Mesothelial cell of epicardium (in vitro differentiated cells): ENCODE results near the gene WWOX. TPM values are rescaled to one million over a fixed set of nuclear protein-coding genes. Genes with fewer than 3 reads are reported as not detected.

Source experiments
- DNase-seq, 2 experiments: peaks; one replicate each; pipeline ENCODE4 v3.0.0; 2021; ENCODE audit warnings: low spot score in 2 of 2; ENCODE audit not compliant: unreplicated experiment in 2 of 2
- H3K27ac Mint-ChIP-seq: 2 replicates; pipeline ENCODE4 v1.8.0; 2021; ENCODE audit warnings: mixed read lengths
- H3K27me3 Mint-ChIP-seq: 2 replicates; pipeline ENCODE4 v1.8.0; 2021; ENCODE audit warnings: low read depth, mixed read lengths
- H3K36me3 Mint-ChIP-seq: 2 replicates; pipeline ENCODE4 v1.8.0; 2021; ENCODE audit warnings: mixed read lengths
- H3K4me1 Mint-ChIP-seq: 2 replicates; pipeline ENCODE4 v1.8.0; 2021; ENCODE audit warnings: mixed read lengths
- H3K4me3 Mint-ChIP-seq: 2 replicates; pipeline ENCODE4 v1.8.0; 2021; ENCODE audit warnings: mild to moderate bottlenecking, moderate library complexity, mixed read lengths
- H3K9me3 Mint-ChIP-seq: 2 replicates; pipeline ENCODE4 v1.8.0; 2021; ENCODE audit warnings: mixed read lengths
- total RNA-seq: library from RNA; stranded (reverse); gene quantifications from 3 replicates; pipeline ENCODE4 v1.2.1, GENCODE V29; 2021
- TF ChIP-seq, protein P1 (sequence below): fragments of 200-600 bp; sonication (generic); IDR thresholded peaks from one replicate; pipeline ENCODE4 v1.5.0; 2021; ENCODE audit warnings: antibody characterized with exemption; ENCODE audit not compliant: unreplicated experiment

WWOX gene
- total RNA-seq, 1 donor from 2014 or later: 29.7 TPM

DNA sequence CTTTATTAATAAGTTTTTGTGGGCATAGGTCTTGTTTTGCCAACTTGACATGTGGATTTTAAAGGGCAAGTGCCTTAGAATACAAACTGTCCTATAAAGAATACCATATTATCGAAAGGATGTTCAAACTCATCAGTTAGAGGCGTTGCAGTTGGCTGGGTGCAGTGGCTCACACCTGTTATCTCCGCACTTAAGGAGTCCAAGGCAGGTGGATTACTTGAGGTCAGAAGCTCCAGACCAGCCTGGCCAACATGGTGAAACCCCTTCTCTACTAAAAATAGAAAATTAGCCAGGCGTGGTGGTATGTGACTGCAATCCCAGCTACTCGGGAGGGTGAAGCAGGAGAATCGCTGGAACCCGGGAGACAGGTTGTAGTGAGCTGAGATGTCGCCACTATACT, 472.0 kb downstream of the WWOX start:
- Mint-ChIP-seq H3K36me3 (no peaks in the 10 kb centered on the region), H3K27me3 (no peaks in the 10 kb centered on the region), H3K9me3 (peaks cover 9% of the 10 kb centered on the region), H3K4me3 (no peak overlapping the region), H3K27ac (peak overlapping the region; percentile 57), H3K4me1 (peaks cover 16% of the 10 kb centered on the region)
- TF ChIP-seq, protein P1, sequence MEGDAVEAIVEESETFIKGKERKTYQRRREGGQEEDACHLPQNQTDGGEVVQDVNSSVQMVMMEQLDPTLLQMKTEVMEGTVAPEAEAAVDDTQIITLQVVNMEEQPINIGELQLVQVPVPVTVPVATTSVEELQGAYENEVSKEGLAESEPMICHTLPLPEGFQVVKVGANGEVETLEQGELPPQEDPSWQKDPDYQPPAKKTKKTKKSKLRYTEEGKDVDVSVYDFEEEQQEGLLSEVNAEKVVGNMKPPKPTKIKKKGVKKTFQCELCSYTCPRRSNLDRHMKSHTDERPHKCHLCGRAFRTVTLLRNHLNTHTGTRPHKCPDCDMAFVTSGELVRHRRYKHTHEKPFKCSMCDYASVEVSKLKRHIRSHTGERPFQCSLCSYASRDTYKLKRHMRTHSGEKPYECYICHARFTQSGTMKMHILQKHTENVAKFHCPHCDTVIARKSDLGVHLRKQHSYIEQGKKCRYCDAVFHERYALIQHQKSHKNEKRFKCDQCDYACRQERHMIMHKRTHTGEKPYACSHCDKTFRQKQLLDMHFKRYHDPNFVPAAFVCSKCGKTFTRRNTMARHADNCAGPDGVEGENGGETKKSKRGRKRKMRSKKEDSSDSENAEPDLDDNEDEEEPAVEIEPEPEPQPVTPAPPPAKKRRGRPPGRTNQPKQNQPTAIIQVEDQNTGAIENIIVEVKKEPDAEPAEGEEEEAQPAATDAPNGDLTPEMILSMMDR: no peak
- DNase-seq: no peak

DNA sequence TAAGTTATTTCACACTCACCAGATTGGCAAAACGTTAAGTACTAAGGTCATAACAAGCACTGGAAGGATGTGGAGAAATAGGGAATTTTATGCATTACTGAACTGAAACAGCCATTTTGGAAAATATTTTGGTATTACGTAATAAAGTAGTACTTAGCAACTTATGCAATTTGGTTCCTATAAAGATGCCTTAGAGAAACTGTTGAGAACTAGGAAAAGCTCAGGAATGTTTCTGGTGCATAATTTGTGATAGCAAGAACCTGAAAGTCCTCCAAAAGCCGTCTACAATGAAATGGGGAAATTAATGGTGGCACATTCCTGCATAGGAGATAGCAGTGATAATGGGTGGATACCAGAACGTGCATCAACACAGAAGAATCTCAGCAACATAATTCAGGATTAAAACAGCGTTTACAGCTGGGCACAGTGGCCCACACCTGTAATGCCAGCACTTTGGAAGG, 472.5 kb downstream of the WWOX start:
- no peak for DNase-seq
- Mint-ChIP-seq H3K4me1 (peaks cover 16% of the 10 kb centered on the region), H3K36me3 (no peaks in the 10 kb centered on the region), H3K27me3 (no peaks in the 10 kb centered on the region), H3K4me3 (no peak overlapping the region), H3K27ac (peak overlapping the region; percentile 57), H3K9me3 (peaks cover 9% of the 10 kb centered on the region)
- TF ChIP-seq, protein P1: no peak

DNA sequence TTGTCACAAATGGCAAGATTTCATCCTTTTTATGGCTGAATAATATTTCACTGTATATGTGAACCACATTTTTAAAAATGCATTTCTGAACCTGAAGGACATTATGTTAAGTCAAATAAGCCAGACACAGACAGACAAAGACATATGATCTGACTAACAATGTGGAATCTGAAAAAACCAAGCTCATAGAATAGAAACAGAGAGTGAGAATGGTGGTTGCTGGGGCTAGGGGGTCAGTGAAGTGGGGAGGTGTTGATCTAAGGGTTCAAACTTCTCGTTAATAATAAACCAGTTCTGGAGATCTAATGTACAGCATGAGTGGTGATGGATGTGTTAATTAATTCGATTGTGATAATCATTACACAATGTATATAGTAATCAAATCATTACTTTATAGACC, 475.1 kb downstream of the WWOX start:
- Mint-ChIP-seq H3K9me3 (peaks cover 9% of the 10 kb centered on the region), H3K4me1 (peaks cover 16% of the 10 kb centered on the region), H3K27ac (no peak overlapping the region), H3K36me3 (no peaks in the 10 kb centered on the region), H3K27me3 (no peaks in the 10 kb centered on the region), H3K4me3 (no peak overlapping the region)
- TF ChIP-seq, protein P1: no peak
- DNase-seq: no peak

DNA sequence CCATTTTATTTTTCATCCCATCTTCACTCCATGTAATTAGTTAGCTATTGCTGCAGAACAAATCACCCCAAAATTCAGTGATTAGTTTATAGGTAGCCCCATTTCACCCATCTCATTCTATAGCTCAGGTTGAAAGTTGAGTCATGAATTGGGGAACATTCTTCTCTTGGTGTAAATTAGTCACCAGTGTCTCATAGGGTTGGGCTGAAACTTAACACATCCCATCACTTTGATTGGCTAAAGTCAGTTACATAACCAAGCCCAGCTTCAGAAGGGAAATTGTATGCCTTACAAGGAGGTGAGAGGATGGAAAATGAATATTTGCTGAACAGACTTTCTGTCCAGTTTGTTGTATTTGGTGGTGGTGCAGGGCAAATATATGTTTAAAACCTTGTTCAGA, 477.5 kb downstream of the WWOX start:
- H3K4me3 Mint-ChIP-seq: no peak overlapping the region
- H3K27me3 Mint-ChIP-seq: no peaks in the 10 kb centered on the region
- peaks cover 7% of the 10 kb centered on the region for H3K4me1 Mint-ChIP-seq
- TF ChIP-seq, protein P1: no peak
- peaks cover 9% of the 10 kb centered on the region for H3K9me3 Mint-ChIP-seq
- no peak for DNase-seq
- no peaks in the 10 kb centered on the region for H3K36me3 Mint-ChIP-seq
- H3K27ac Mint-ChIP-seq: no peak overlapping the region

DNA sequence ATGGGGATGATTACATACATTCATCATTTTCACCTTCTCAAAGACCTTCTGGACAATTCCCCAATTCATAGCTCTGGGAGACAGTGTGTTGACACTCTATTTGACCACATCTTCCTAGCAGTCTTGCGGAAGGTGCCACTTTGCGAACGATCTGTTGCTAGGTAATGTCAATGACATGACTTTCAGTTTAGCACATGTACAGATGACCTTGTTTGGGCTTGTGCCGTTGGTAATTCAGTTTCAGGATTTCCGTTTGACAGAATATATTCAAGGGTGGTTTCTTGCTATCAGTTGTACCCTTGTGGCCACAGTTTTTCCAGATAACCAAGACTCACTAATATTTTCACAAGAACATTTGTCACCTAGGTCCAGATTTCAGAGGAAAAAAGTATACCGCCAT, 478.2 kb downstream of the WWOX start:
- no peak for DNase-seq
- TF ChIP-seq, protein P1: no peak
- Mint-ChIP-seq H3K4me3 (no peak overlapping the region), H3K4me1 (peaks cover 1% of the 10 kb centered on the region), H3K27ac (no peak overlapping the region), H3K36me3 (no peaks in the 10 kb centered on the region), H3K27me3 (no peaks in the 10 kb centered on the region), H3K9me3 (peaks cover 9% of the 10 kb centered on the region)

DNA sequence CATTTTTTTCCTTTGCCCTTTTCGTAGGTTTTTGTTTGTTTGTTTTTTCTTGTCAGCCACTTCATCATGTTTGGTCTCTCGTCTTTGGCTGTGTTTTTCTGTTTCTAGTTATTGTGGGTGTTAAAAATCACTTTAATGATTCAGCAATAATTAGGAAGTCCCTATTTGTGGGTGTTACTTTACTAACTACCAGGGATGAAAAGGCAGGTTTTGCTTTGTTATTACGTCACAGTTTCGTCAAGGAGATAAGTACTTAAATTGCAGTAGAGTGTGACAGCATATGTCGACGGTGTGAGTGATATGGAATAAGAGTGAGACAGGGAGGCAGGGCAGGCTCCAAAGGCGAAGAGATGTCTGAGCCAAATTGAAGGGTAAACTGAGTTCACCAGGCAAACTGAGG, 479.6 kb downstream of the WWOX start:
- H3K27ac Mint-ChIP-seq: no peak overlapping the region
- H3K4me1 Mint-ChIP-seq: no peaks in the 10 kb centered on the region
- no peaks in the 10 kb centered on the region for H3K27me3 Mint-ChIP-seq
- no peak for DNase-seq
- TF ChIP-seq, protein P1: no peak
- H3K4me3 Mint-ChIP-seq: no peak overlapping the region
- no peaks in the 10 kb centered on the region for H3K36me3 Mint-ChIP-seq
- H3K9me3 Mint-ChIP-seq: peaks cover 6% of the 10 kb centered on the region
